Fibroblast of lung (primary cell): ENCODE measurements around the gene OR13C2. TPM values are rescaled to one million over a fixed set of nuclear protein-coding genes. Genes with fewer than 3 reads are reported as not detected.

ENCODE experiments used
- DNase-seq, 2 donors: peaks; one replicate each; pipeline versions ENCODE4 v3.0.0 to v3.0.0-alpha.2; 2010; ENCODE audit warnings: low read depth in 2 of 2
- H2AFZ ChIP-seq: 2 replicates; pipeline ENCODE4 v1.5.1; 2012; ENCODE audit warnings: low read length, control low read depth, inconsistent platforms
- H3K27ac ChIP-seq: 2 replicates; pipeline ENCODE4 v1.5.1; 2011; ENCODE audit warnings: low read length, control low read depth; ENCODE audit not compliant: insufficient read depth
- H3K27me3 ChIP-seq: 2 replicates; pipeline ENCODE4 v1.5.1; 2011; ENCODE audit warnings: mild to moderate bottlenecking, low read length; ENCODE audit not compliant: control insufficient read depth, insufficient read depth
- H3K36me3 ChIP-seq: 2 replicates; pipeline ENCODE4 v1.5.1; 2011; ENCODE audit warnings: low read length; ENCODE audit not compliant: control insufficient read depth, insufficient read depth
- H3K4me1 ChIP-seq: 2 replicates; pipeline ENCODE4 v1.5.1; 2011; ENCODE audit warnings: low read length; ENCODE audit not compliant: control insufficient read depth, insufficient read depth; ENCODE audit errors: extremely low read depth
- H3K4me2 ChIP-seq: 2 replicates; pipeline ENCODE4 v1.5.1; 2011; ENCODE audit warnings: low read length, control low read depth; ENCODE audit not compliant: insufficient read depth; ENCODE audit errors: extremely low read depth
- H3K4me3 ChIP-seq, 4 experiments: fragments of 200-600 bp in 1 of 4; sonication (generic) in 1 of 4; replicated peaks in 1 of 4; 2 replicates each; pipeline ENCODE4 v1.5.1; 2011 to 2016; ENCODE audit warnings: low read length in 4 of 4, low read depth in 3 of 4, mild to moderate bottlenecking in 3 of 4, control low read depth in 2 of 4, inconsistent platforms in 1 of 4, mixed read lengths in 1 of 4; ENCODE audit not compliant: insufficient read depth in 1 of 4; ENCODE audit errors: control extremely low read depth in 1 of 4
- H3K79me2 ChIP-seq: 2 replicates; pipeline ENCODE4 v1.5.1; 2012; ENCODE audit warnings: mild to moderate bottlenecking, low read length, inconsistent platforms; ENCODE audit not compliant: control insufficient read depth, insufficient read depth
- H3K9ac ChIP-seq: 2 replicates; pipeline ENCODE4 v1.5.1; 2011; ENCODE audit warnings: mild to moderate bottlenecking, low read length, control low read depth; ENCODE audit not compliant: insufficient read depth
- H3K9me3 ChIP-seq: 2 replicates; pipeline ENCODE4 v1.5.1; 2012; ENCODE audit warnings: low read depth, low read length; ENCODE audit not compliant: control insufficient read depth, insufficient read depth
- H4K20me1 ChIP-seq: 2 replicates; pipeline ENCODE4 v1.5.1; 2011; ENCODE audit warnings: low read length; ENCODE audit not compliant: control insufficient read depth, insufficient read depth; ENCODE audit errors: extremely low read depth
- CTCF ChIP-seq, 2 donors: IDR thresholded peaks in 1 of 2; conservative IDR thresholded peaks in 1 of 2; 1 replicate in 1 of 2; 2 replicates in 1 of 2; pipeline ENCODE4 v1.5.1; 2011 to 2012; ENCODE audit warnings: low read length in 2 of 2, control low read depth in 1 of 2, inconsistent platforms in 1 of 2, low read depth in 1 of 2, mild to moderate bottlenecking in 1 of 2
- EZH2 ChIP-seq: IDR thresholded peaks from 2 replicates; pipeline ENCODE4 v1.5.1; 2012; ENCODE audit warnings: low read length, control low read depth, mild to moderate bottlenecking; ENCODE audit errors: missing control alignments
- polyA plus RNA-seq, 2 donors: library from polyadenylated mRNA; depleted of rRNA in 1 of 2; stranded (reverse) in 1 of 2; unstranded in 1 of 2; fragments of >200 nt; gene quantifications; 2 replicates each; pipeline ENCODE4 v1.2.1, GENCODE V29; 2011 to 2012; ENCODE audit warnings: missing spikeins in 1 of 2
- total RNA-seq: library from RNA; depleted of rRNA; stranded (reverse); fragments of >200 nt; gene quantifications from 2 replicates; pipeline ENCODE4 v1.2.1, GENCODE V29; 2014

The OR13C2 gene
- total and polyA plus RNA-seq, 2 donors (not counting 1 experiment from before 2014, with no cell fraction given), result not detected

GRCh38 chr9:104555521-104555920, 49.9 kb downstream of the OR13C2 start:
- H3K27ac ChIP-seq, result no peak overlapping the region
- H3K4me2 ChIP-seq, result no peak overlapping the region
- no peak overlapping the region for H3K9ac ChIP-seq
- H3K27me3 ChIP-seq, result no peaks in the 10 kb centered on the region
- no peak overlapping the region for H3K4me3 ChIP-seq
- no peaks in the 10 kb centered on the region for H3K79me2 ChIP-seq
- no peak for TF ChIP-seq EZH2
- TF ChIP-seq CTCF (conservative IDR thresholded peaks at IDR 0.05 in 1 of 2, IDR thresholded peaks at IDR 0.05 in 1 of 2; ENCODE audit: low read depth in 1 of 2, low read length in 2 of 2), result no peak
- H4K20me1 ChIP-seq, result no peaks in the 10 kb centered on the region
- no peak overlapping the region for H2AFZ ChIP-seq
- no peaks in the 10 kb centered on the region for H3K4me1 ChIP-seq
- no peaks in the 10 kb centered on the region for H3K9me3 ChIP-seq
- no peaks in the 10 kb centered on the region for H3K36me3 ChIP-seq
- no peak for DNase-seq

Other genes with a start within 250 kb of the OR13C2 start
- not detected in 2 replicates for gene OR13F1, start 101.4 kb downstream of the OR13C2 start, total RNA-seq
- not detected in 2 replicates for gene OR13F1, start 101.4 kb downstream of the OR13C2 start, polyA plus RNA-seq
- gene OR13C4, start 78.4 kb downstream of the OR13C2 start, total RNA-seq, result not detected in 2 replicates
- gene OR13C4, start 78.4 kb downstream of the OR13C2 start, polyA plus RNA-seq, result not detected in 2 replicates
- not detected in 2 replicates for gene OR13C3, start 68.8 kb downstream of the OR13C2 start, total RNA-seq
- not detected in 2 replicates for gene OR13C3, start 68.8 kb downstream of the OR13C2 start, polyA plus RNA-seq
- gene OR13C8, start 36.5 kb downstream of the OR13C2 start, total RNA-seq, result not detected in 2 replicates
- gene OR13C8, start 36.5 kb downstream of the OR13C2 start, polyA plus RNA-seq, result not detected in 2 replicates
- not detected in 2 replicates for gene OR13C5, start 6.2 kb downstream of the OR13C2 start, total RNA-seq
- not detected in 2 replicates for gene OR13C5, start 6.2 kb downstream of the OR13C2 start, polyA plus RNA-seq
- gene OR13C9, start 12.6 kb upstream of the OR13C2 start, total RNA-seq, result not detected in 2 replicates
- not detected in 2 replicates for gene OR13C9, start 12.6 kb upstream of the OR13C2 start, polyA plus RNA-seq
- not detected in 2 replicates for gene OR13D1, start 88.9 kb upstream of the OR13C2 start, total RNA-seq
- gene OR13D1, start 88.9 kb upstream of the OR13C2 start, polyA plus RNA-seq, result not detected in 2 replicates
- gene NIPSNAP3A, start 142.1 kb upstream of the OR13C2 start, total RNA-seq, result 16.7 and 32.5 TPM in 2 replicates
- 37.9 and 67.8 TPM in 2 replicates for gene NIPSNAP3A, start 142.1 kb upstream of the OR13C2 start, polyA plus RNA-seq
- 0.77 and 2.3 TPM in 2 replicates for gene NIPSNAP3B, start 158.5 kb upstream of the OR13C2 start, total RNA-seq
- gene NIPSNAP3B, start 158.5 kb upstream of the OR13C2 start, polyA plus RNA-seq, result 0.67 and 2.1 TPM in 2 replicates